Ovary (tissue), 9 donors: ENCODE measurements around the gene PELI3. TPM values are rescaled to one million over a fixed set of nuclear protein-coding genes. Genes with fewer than 3 reads are reported as not detected.

Experiments used
- DNase-seq, 5 donors: peaks; one replicate each; pipeline ENCODE4 v3.0.0-alpha.2; 2019 to 2020
- H3K27ac ChIP-seq, 2 donors: fragments of 200-600 bp; one replicate each; pipeline versions ENCODE4 v1.5.1 to v1.8.0; 2019 to 2022
- H3K27me3 ChIP-seq: fragments of 200-600 bp; one replicate; pipeline ENCODE4 v1.8.0; 2022
- H3K36me3 ChIP-seq: fragments of 200-600 bp; sonication (generic); one replicate; pipeline ENCODE4 v1.5.1; 2019
- H3K4me1 ChIP-seq: one replicate; pipeline ENCODE4 v1.8.1; 2013; ENCODE audit warnings: mild to moderate bottlenecking, moderate library complexity; ENCODE audit not compliant: insufficient read depth
- H3K4me3 ChIP-seq: fragments of 200-600 bp; sonication (generic); one replicate; pipeline ENCODE4 v1.5.1; 2017
- H3K9me3 ChIP-seq, 2 donors: fragments of 200-600 bp in 1 of 2; sonication (generic) in 1 of 2; one replicate each; pipeline versions ENCODE4 v1.5.1 to v1.8.1; 2013 to 2019; ENCODE audit warnings: mild to moderate bottlenecking in 1 of 2, moderate library complexity in 1 of 2
- EP300 ChIP-seq: sonication (generic); formaldehyde crosslinking; IDR thresholded peaks from one replicate; pipeline ENCODE4 v1.6.1; 2017; ENCODE audit warnings: antibody characterized with exemption
- POLR2A ChIP-seq: fragments of 450-650 bp; IDR thresholded peaks from one replicate; pipeline ENCODE4 v1.6.1; 2017; ENCODE audit warnings: antibody characterized with exemption, mild to moderate bottlenecking, moderate library complexity
- WGBS, 3 donors: extraction: QIAGEN DNeasy Blood & Tissue Kit in 1 of 3; methylation state at CpG; one replicate each; pipeline versions ENCODE4 v1.1.5 to v1.1.7; 2013 to 2017; 5-methylcytosine and 5-hydroxymethylcytosine counted together
- intact Hi-C, 4 donors: fragments of 100-400 bp; cut with DNase I; formaldehyde crosslinking; loops; one replicate each; pipeline versions ENCODE4 v1.11.0 to v1.15.1; 2022 to 2023
- polyA plus RNA-seq, 2 donors: library from polyadenylated mRNA; stranded (reverse); fragments of 200-250 nt in 1 of 2; fragments of 350-450 nt in 1 of 2; fragmentation: Illumina TruSeq in 1 of 2; extraction: RNeasy Lipid Tissue Mini Kit (QIAGEN cat#74804) in 1 of 2; gene quantifications; one replicate each; pipeline ENCODE4 v1.2.3, GENCODE V29; 2013 to 2014
- total RNA-seq, 7 donors: library from RNA; depleted of rRNA in 2 of 7; stranded (reverse); fragments of >200 nt in 2 of 7; fragmentation: NEBNext Ultra II Directional in 3 of 7; extraction: Animal tissue kit (Norgen Biotek cat#: 25700) in 3 of 7; gene quantifications; one replicate each; pipeline versions ENCODE4 v1.1.0 to v1.2.4, GENCODE V29; 2016 to 2023
- TF ChIP-seq, protein P1 (sequence below), 3 donors: fragments of 450-650 bp in 2 of 3; fragments of 200-600 bp in 1 of 3; IDR thresholded peaks; one replicate each; pipeline versions ENCODE4 v1.5.1 to v1.8.0; 2016 to 2022; ENCODE audit warnings: antibody characterized with exemption in 3 of 3, mild to moderate bottlenecking in 1 of 3
- donor health status: DM: no; HTN: no; CAD: no; lungs with moderate emphysema.
- donor health status: DM: no; HTN: no; CAD: no.
- donor health status: Bipolar disorder and iron deficiency.
- donor health status: DM: yes; HTN: yes; CAD: no.
- donor health status: DM: no; HTN: no; CAD: no.
- donor health status: DM: yes; HTN: yes; CAD: no.

The PELI3 gene
- total and polyA plus RNA-seq, 9 donors: 7.6 to 29.6 (median 20.5) TPM

DNA sequence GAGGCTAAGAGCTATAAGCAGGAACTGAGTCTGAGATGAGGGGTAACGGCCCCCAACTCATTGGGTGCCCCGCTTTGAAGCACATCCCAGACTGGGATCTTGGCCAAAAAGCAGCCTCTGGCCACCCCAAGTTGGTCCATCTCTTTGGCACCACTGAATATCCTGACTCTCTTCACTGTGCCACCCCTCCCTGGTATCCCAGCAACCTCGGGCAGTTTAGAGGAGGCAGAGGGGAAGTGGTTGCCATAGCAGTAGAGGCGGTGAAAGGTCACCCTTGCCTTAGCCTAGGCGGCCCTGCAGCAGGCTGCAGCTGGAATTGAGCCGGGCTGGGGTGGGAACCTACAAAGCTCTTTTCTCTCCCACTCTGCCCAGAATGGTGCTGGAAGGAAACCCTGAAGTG lies 1.1 kb downstream of the PELI3 start:
- Histone ChIP-seq H3K9me3 (no peaks in the 10 kb centered on the region), H3K4me1 (no peaks in the 10 kb centered on the region), H3K36me3 (no peaks in the 10 kb centered on the region), H3K27me3 (no peaks in the 10 kb centered on the region), H3K27ac (no peak overlapping the region), H3K4me3 (peak overlapping the region; percentile 70)
- WGBS, 3 donors: 24 to 37% (median 27%) methylated on average over 5 to 6 of the region's 6 CpGs
- intact Hi-C loops: no loop called here
- TF ChIP-seq POLR2A (no peak), EP300 (no peak)
- TF ChIP-seq, protein P1, sequence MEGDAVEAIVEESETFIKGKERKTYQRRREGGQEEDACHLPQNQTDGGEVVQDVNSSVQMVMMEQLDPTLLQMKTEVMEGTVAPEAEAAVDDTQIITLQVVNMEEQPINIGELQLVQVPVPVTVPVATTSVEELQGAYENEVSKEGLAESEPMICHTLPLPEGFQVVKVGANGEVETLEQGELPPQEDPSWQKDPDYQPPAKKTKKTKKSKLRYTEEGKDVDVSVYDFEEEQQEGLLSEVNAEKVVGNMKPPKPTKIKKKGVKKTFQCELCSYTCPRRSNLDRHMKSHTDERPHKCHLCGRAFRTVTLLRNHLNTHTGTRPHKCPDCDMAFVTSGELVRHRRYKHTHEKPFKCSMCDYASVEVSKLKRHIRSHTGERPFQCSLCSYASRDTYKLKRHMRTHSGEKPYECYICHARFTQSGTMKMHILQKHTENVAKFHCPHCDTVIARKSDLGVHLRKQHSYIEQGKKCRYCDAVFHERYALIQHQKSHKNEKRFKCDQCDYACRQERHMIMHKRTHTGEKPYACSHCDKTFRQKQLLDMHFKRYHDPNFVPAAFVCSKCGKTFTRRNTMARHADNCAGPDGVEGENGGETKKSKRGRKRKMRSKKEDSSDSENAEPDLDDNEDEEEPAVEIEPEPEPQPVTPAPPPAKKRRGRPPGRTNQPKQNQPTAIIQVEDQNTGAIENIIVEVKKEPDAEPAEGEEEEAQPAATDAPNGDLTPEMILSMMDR (IDR thresholded peaks at IDR 0.05): no peak
- peak in 1 of 5 donors; percentile 46 for DNase-seq

DNA sequence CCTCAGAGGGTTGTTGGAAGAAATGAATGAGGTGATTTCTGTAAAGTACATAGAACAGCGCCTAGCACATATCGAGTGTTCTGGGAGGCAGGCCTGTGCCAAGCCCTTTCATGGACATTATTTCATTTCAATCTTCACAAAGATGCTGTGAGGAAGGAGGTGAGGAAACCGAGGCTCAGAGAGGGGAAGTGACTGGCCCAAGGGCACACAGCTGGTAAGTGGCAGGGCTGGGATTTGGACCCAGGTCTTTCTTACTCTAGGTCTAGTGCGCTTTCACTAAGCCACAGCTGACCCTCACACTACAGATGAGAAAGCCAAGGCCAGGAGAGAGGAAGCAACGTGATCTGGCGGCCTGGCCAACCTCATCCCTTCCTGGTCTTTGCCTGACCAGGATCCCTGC lies 2.0 kb downstream of the PELI3 start:
- WGBS, 3 donors: 69 to 82% (median 79%) methylated on average over 6 of the region's 6 CpGs
- Histone ChIP-seq H3K36me3 (no peaks in the 10 kb centered on the region), H3K27me3 (no peaks in the 10 kb centered on the region), H3K9me3 (no peaks in the 10 kb centered on the region), H3K4me3 (no peak overlapping the region), H3K27ac (no peak overlapping the region), H3K4me1 (no peaks in the 10 kb centered on the region)
- DNase-seq: no peak
- intact Hi-C loops: no loop called here
- TF ChIP-seq POLR2A (no peak), EP300 (no peak)
- TF ChIP-seq, protein P1 (IDR thresholded peaks at IDR 0.05): no peak

DNA sequence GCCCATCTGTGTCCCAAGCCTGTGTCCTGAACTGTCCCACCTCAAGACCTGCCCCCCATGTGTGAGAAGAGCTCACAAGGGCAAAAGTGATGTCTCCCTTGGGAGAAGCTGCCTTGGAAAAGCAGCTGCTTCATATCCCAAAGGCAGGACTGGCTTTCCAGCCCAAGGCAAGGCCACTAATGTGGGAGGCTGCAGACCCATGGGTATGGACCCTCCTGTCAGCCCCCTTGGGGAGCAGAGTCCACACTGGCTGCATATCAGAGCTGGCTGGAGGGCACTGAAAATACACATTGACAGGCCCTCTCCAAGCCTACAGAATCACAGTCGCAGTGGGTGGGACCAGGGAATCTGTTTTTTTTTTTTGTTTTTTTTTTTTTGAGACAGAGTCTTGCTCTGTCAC lies 2.7 kb downstream of the PELI3 start:
- no peaks in the 10 kb centered on the region for H3K27me3 ChIP-seq
- intact Hi-C loops: no loop called here
- no peaks in the 10 kb centered on the region for H3K36me3 ChIP-seq

DNA sequence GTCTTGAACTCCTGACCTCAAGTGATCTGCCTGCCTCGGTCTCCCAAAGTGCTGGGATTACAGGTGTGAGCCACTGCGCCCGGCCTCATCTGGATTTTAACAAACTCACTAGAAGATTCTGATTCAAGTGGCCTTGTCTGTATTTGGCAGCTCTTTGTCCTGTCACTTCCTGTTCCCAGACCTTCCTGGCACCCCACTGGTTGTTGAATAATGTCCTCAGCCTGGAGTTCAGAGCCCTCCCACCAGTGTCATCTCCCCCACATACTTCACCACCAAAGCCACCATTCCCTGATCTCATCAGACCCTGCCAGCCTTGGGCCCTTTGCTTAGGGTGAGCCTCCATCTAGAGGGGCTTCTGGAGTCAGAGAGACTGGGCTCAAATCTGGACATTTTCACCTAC lies 3.3 kb downstream of the PELI3 start:
- no peak for DNase-seq
- 79 to 93% (median 92%) methylated on average over 3 of the region's 3 CpGs for WGBS, 3 donors
- intact Hi-C loops: loop anchor here in 1 of 4 donors (10.0 kb wide), 1 partner anchor 205 kb away; the partner anchor contains the start of gene RBM4B
- Histone ChIP-seq H3K4me3 (no peak overlapping the region), H3K9me3 (no peaks in the 10 kb centered on the region), H3K27ac (no peak overlapping the region), H3K36me3 (no peaks in the 10 kb centered on the region), H3K4me1 (no peaks in the 10 kb centered on the region), H3K27me3 (no peaks in the 10 kb centered on the region)
- TF ChIP-seq POLR2A (no peak), EP300 (no peak)
- TF ChIP-seq, protein P1 (IDR thresholded peaks at IDR 0.05): no peak

More for the DNA sequence above, 2.7 kb downstream of the PELI3 start:
- WGBS, 3 donors: 84 to 95% (median 92%) methylated on average over 1 of the region's 1 CpG
- Histone ChIP-seq H3K27ac (no peak overlapping the region), H3K4me1 (no peaks in the 10 kb centered on the region), H3K4me3 (no peak overlapping the region), H3K9me3 (no peaks in the 10 kb centered on the region)
- DNase-seq: no peak
- TF ChIP-seq EP300: no peak
- TF ChIP-seq, protein P1 (IDR thresholded peaks at IDR 0.05): no peak
- no peak for TF ChIP-seq POLR2A
